ENCODE measurements around the gene ELP5. TPM values are rescaled to one million over a fixed set of nuclear protein-coding genes. Genes with fewer than 3 reads are reported as not detected.

Gene ELP5
- total and polyA plus RNA-seq, 2 experiments from 2014 or later: 38.3 to 41.4 TPM

DNA sequence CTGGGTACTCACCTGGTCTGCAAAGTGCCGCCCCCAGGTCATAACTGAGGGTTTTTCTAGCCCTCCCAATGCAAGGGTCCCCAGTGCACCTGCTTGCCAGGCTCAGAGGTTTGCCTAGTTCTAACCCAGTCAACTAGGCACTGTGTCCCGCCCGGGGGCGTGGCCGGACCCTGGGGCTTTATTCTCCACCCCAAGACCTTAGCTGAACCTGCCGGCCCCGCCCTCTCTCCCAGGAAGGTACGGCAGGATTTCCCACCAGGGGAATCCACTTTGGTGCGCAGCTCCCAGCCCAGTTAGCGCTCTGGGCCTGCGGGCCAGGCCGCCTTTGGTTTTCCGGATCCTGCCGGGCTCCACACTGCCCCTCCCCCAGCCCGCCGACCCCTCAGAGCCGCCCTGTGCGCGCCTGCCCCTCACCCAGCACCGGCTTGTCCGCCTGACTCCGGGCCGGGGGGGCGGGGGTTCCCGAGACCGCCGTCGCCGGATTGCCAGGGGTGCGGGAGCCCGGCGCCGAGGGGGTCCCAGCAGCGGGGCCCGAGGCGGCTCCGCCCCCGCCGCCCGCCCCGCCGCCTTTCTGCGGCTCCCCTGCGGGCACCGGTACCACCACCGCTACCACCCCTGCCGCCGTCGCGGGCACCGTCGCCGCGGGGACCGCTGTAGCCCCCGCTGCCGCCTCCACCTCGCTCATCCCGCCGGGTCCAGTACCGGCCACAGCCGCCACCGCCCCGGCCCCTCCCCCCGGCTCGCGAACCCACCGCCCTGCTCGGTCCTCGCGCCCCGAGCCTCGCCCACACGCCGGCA is 42.0 kb downstream of the ELP5 start:
- H3K4me3 Mint-ChIP-seq: peak overlapping the region; percentile 77
- Histone ChIP-seq H3K36me3 (ENCODE audit: insufficient read depth) (no peaks in the 10 kb centered on the region), H3K27ac (ENCODE audit: low read depth) (0 out of 2 replicates have a peak overlapping the region, but pooled peaks have one; percentile 45), H3K27me3 (ENCODE audit: insufficient read depth) (peaks cover 18% of the 10 kb centered on the region), H3K79me2 (replicated peaks; ENCODE audit: insufficient read depth) (no peaks in the 10 kb centered on the region), H3K4me3 (peak overlapping the region; percentile 61), H3K4me2 (peak overlapping the region; percentile 88), H3K4me1 (ENCODE audit: insufficient read depth) (peaks cover 21% of the 10 kb centered on the region), H4K20me1 (replicated peaks; ENCODE audit: insufficient read depth) (peaks cover 4% of the 10 kb centered on the region; the same call in 1 of the 2 replicates), H3F3A (replicated peaks; ENCODE audit: low read depth) (peaks cover 23% of the 10 kb centered on the region), H2AFZ (0 out of 2 replicates have a peak overlapping the region, but pooled peaks have one; percentile 28), H3K9me2 (ENCODE audit: insufficient read depth) (no peaks in the 10 kb centered on the region)
- DNase-seq (ENCODE audit: low spot score) (peak; percentile 91), ATAC-seq (peak; percentile 45)
- H3K27me3 Mint-ChIP-seq (ENCODE audit: insufficient read depth, low read depth, poor library complexity): peaks cover 34% of the 10 kb centered on the region
- H3K36me3 Mint-ChIP-seq (ENCODE audit: low read depth): peaks cover under 1% of the 10 kb centered on the region; the same call in 2 of the 3 replicates
- no peak for TF ChIP-seq JUNB (IDR thresholded peaks at IDR 0.05; ENCODE audit: unreplicated experiment)
- peaks cover 28% of the 10 kb centered on the region for H3K4me1 Mint-ChIP-seq
- H3K9me3 Mint-ChIP-seq: peaks cover 9% of the 10 kb centered on the region; the same call in 1 of the 3 replicates
- H3K27ac Mint-ChIP-seq: no peak overlapping the region

- peaks cover 18% of the 10 kb centered on the region for H3K27me3 ChIP-seq (ENCODE audit: insufficient read depth)
- H2AFZ ChIP-seq: peak within 1 kb of the TSS; percentile 97
- no peaks in the 10 kb centered on the region; the same call in 2 of the 3 replicates for H3K36me3 Mint-ChIP-seq (ENCODE audit: low read depth)
- no peaks in the 10 kb centered on the region for H3K36me3 ChIP-seq (ENCODE audit: insufficient read depth)
- H3F3A ChIP-seq (replicated peaks; ENCODE audit: low read depth): peaks cover 23% of the 10 kb centered on the region
- peaks cover 27% of the 10 kb centered on the region for H3K4me1 Mint-ChIP-seq
- peak within 1 kb of the TSS; percentile 65; the same call in 1 of the 2 replicates for H3K27ac Mint-ChIP-seq
- H3K9me2 ChIP-seq (ENCODE audit: insufficient read depth): no peaks in the 10 kb centered on the region
- peaks cover 9% of the 10 kb centered on the region; the same call in 1 of the 3 replicates for H3K9me3 Mint-ChIP-seq
- DNase-seq (ENCODE audit: low spot score) (peak; percentile 98), ATAC-seq (peak; percentile 74)
- peak within 1 kb of the TSS; percentile 77 for H3K4me3 Mint-ChIP-seq
- H3K27me3 Mint-ChIP-seq (ENCODE audit: insufficient read depth, low read depth, poor library complexity): peaks cover 36% of the 10 kb centered on the region
- peaks cover 4% of the 10 kb centered on the region; the same call in 1 of the 2 replicates for H4K20me1 ChIP-seq (replicated peaks; ENCODE audit: insufficient read depth)
- peak within 1 kb of the TSS; percentile 63 for H3K4me3 ChIP-seq
- no peaks in the 10 kb centered on the region for H3K79me2 ChIP-seq (replicated peaks; ENCODE audit: insufficient read depth)
- peak within 1 kb of the TSS; percentile 91 for H3K4me2 ChIP-seq
- 0 out of 2 replicates have a peak within 1 kb of the TSS, but pooled peaks have one; percentile 66 for H3K27ac ChIP-seq (ENCODE audit: low read depth)
- H3K4me1 ChIP-seq (ENCODE audit: insufficient read depth): peaks cover 21% of the 10 kb centered on the region
- TF ChIP-seq NANOG (IDR thresholded peaks at IDR 0.05; ENCODE audit: borderline replicate concordance): no peak
- no peak for TF ChIP-seq REST (IDR thresholded peaks at IDR 0.05; ENCODE audit: unreplicated experiment)
- no peak; the same call in 1 of the 2 replicates for TF ChIP-seq POLR2AphosphoS5 (IDR thresholded peaks at IDR 0.05; ENCODE audit: low read depth)
- TF ChIP-seq ETS1 (IDR thresholded peaks at IDR 0.05): no peak
- TF ChIP-seq, protein P1, sequence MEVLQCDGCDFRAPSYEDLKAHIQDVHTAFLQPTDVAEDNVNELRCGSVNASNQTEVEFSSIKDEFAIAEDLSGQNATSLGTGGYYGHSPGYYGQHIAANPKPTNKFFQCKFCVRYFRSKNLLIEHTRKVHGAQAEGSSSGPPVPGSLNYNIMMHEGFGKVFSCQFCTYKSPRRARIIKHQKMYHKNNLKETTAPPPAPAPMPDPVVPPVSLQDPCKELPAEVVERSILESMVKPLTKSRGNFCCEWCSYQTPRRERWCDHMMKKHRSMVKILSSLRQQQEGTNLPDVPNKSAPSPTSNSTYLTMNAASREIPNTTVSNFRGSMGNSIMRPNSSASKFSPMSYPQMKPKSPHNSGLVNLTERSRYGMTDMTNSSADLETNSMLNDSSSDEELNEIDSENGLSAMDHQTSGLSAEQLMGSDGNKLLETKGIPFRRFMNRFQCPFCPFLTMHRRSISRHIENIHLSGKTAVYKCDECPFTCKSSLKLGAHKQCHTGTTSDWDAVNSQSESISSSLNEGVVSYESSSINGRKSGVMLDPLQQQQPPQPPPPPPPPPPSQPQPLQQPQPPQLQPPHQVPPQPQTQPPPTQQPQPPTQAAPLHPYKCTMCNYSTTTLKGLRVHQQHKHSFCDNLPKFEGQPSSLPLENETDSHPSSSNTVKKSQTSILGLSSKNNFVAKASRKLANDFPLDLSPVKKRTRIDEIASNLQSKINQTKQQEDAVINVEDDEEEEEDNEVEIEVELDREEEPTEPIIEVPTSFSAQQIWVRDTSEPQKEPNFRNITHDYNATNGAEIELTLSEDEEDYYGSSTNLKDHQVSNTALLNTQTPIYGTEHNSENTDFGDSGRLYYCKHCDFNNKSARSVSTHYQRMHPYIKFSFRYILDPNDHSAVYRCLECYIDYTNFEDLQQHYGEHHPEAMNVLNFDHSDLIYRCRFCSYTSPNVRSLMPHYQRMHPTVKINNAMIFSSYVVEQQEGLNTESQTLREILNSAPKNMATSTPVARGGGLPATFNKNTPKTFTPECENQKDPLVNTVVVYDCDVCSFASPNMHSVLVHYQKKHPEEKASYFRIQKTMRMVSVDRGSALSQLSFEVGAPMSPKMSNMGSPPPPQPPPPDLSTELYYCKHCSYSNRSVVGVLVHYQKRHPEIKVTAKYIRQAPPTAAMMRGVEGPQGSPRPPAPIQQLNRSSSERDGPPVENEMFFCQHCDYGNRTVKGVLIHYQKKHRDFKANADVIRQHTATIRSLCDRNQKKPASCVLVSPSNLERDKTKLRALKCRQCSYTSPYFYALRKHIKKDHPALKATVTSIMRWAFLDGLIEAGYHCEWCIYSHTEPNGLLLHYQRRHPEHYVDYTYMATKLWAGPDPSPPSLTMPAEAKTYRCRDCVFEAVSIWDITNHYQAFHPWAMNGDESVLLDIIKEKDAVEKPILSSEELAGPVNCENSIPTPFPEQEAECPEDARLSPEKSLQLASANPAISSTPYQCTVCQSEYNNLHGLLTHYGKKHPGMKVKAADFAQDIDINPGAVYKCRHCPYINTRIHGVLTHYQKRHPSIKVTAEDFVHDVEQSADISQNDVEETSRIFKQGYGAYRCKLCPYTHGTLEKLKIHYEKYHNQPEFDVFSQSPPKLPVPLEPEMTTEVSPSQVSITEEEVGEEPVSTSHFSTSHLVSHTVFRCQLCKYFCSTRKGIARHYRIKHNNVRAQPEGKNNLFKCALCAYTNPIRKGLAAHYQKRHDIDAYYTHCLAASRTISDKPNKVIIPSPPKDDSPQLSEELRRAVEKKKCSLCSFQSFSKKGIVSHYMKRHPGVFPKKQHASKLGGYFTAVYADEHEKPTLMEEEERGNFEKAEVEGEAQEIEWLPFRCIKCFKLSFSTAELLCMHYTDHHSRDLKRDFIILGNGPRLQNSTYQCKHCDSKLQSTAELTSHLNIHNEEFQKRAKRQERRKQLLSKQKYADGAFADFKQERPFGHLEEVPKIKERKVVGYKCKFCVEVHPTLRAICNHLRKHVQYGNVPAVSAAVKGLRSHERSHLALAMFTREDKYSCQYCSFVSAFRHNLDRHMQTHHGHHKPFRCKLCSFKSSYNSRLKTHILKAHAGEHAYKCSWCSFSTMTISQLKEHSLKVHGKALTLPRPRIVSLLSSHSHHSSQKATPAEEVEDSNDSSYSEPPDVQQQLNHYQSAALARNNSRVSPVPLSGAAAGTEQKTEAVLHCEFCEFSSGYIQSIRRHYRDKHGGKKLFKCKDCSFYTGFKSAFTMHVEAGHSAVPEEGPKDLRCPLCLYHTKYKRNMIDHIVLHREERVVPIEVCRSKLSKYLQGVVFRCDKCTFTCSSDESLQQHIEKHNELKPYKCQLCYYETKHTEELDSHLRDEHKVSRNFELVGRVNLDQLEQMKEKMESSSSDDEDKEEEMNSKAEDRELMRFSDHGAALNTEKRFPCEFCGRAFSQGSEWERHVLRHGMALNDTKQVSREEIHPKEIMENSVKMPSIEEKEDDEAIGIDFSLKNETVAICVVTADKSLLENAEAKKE (CRISPR knock-in tag; IDR thresholded peaks at IDR 0.05): no peak
- TF ChIP-seq EZH2phosphoT487 (IDR thresholded peaks at IDR 0.05; ENCODE audit: unreplicated experiment): no peak
Observed at GRCh38 chr17:7294614-7295153, 42.7 kb downstream of the ELP5 start, which contains the start of gene YBX2. Gene YBX2 (minus strand): TSS chr17:7294639. CDS start chr17:7294500, 139 bp downstream.

Measured in GM23338 (cell line).